ENCODE results near the gene PIK3CA.
A peak's percentile ranks its signal among the peaks of the same experiment; 100 is the strongest.

PIK3CA gene

DNA sequence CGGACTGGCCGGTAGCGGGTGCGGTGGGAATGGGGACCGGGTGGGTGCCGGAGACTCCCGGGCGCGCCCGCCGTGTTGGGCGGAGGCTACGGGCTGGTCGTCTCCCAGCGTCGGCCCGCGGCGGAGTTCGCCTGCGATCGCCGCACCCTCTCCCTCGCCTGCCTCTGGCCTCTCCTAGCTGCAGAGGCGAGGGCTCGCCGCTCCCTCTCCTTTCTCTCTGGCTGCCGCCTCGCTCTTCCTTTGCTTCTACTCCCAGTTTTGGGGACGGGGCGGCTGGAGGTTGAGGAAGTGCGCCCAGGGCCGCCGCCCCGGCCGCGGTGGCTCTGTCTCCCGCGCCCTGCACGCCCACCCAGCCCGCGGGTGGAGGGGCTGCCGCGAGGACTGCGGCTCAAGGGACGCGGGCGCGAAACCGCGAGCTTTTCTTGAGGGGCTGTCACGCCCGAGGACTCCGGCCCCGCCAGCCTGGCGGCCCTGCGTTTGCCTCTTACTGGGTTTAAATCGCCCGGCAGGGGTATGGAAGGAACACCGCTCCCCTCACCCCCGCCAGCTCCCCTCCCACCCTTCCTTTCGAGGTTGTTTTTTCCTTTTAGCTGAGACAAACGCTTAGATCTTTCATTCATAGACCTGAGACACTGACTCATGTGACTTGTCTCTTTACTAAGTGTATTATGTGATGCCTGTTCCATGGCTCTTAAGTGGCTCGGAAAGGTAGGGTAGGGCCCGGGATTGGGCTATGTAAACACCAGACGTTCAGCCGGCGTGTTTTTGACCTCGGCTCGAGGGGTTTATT is 654 bp downstream of the PIK3CA start:
- no peaks in the 10 kb centered on the region for H3K27me3 Mint-ChIP-seq
- ATAC-seq (peak; percentile 13), DNase-seq (peak; percentile 45 to 66)
- H3K27ac Mint-ChIP-seq = peak overlapping the region; percentile 97 to 99
- H3K4me3 Mint-ChIP-seq = peak overlapping the region in 1 of 2 donors; percentile 92
- H3K9me3 Mint-ChIP-seq = no peaks in the 10 kb centered on the region
- peaks cover 37% of the 10 kb centered on the region for H3K4me1 Mint-ChIP-seq

DNA sequence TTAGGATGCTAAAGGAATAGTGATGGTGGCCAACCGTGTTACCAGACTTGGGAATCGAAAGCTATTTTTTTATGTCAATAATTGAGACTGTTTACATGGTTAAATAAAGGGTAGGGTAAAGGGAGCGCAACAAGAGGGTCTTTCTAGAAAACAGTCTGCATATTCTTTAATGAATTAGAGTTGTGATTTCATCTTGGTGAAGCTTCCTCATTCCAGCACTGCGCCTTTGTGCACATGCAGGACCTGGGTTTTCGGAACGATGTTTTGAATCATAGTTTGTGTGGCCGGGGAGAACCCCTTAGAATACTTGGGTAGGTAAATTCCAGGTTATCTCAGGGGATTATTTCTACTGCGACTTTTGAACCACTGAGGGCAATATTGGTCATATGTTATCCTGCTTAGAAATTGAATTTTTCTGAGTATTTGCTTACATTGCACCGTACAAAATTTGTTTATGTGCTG is 1.3 kb downstream of the PIK3CA start:
- H3K27me3 Mint-ChIP-seq = no peaks in the 10 kb centered on the region
- no peaks in the 10 kb centered on the region for H3K9me3 Mint-ChIP-seq
- peak overlapping the region; percentile 97 to 99 for H3K27ac Mint-ChIP-seq
- H3K4me3 Mint-ChIP-seq = peak overlapping the region in 1 of 2 donors; percentile 92
- peaks cover 43% of the 10 kb centered on the region for H3K4me1 Mint-ChIP-seq
- DNase-seq (peak; percentile 51 to 73), ATAC-seq (peak; percentile 44)

DNA sequence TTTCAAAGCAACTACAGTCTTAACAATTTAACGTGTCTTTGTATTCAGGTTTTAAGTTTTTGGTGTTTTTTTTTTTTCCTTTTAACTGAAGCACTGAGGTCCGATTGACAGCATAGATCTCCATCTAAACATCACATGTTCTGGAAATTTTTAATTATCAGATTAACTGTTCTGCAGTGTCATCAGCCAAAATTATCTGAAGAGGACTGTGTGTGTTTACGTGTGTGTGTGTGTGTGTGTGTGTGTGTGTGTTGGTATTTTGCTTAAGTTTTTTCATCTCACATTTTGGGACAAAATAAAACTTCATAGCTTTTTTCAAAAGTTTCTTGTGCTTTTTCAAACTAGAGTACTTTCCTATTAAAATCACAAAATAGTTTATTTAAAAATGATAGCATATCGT is 1.8 kb downstream of the PIK3CA start:
- no peaks in the 10 kb centered on the region for H3K27me3 Mint-ChIP-seq
- peak overlapping the region in 1 of 2 donors; percentile 92 for H3K4me3 Mint-ChIP-seq
- peaks cover 48% of the 10 kb centered on the region for H3K4me1 Mint-ChIP-seq
- DNase-seq (no peak), ATAC-seq (no peak)
- H3K9me3 Mint-ChIP-seq = no peaks in the 10 kb centered on the region
- H3K27ac Mint-ChIP-seq = peak overlapping the region; percentile 97 to 99

DNA sequence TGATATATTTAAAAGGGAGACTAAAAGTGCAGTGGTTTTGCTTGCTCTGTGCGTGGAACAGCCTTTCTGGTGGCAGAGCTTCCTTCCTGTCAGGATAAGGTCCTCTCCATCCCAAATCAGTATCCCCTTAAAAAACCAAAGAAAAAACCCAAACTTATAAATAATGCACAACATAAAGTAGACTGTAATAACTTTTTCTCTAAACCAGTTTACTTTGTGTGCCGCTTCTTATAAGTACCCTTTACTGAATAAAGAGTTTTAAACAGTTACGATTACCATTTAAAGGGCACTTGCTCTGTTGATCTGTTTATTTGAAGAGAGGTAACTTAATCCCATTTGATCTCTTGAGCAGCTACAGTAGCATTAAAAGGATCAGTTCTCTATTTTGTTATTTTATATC is 2.5 kb downstream of the PIK3CA start:
- Mint-ChIP-seq H3K27ac (no peak overlapping the region), H3K9me3 (no peaks in the 10 kb centered on the region), H3K4me3 (peak overlapping the region; percentile 30 to 35), H3K4me1 (peaks cover 50% of the 10 kb centered on the region), H3K27me3 (no peaks in the 10 kb centered on the region)
- no peak for ATAC-seq
- DNase-seq = no peak

DNA sequence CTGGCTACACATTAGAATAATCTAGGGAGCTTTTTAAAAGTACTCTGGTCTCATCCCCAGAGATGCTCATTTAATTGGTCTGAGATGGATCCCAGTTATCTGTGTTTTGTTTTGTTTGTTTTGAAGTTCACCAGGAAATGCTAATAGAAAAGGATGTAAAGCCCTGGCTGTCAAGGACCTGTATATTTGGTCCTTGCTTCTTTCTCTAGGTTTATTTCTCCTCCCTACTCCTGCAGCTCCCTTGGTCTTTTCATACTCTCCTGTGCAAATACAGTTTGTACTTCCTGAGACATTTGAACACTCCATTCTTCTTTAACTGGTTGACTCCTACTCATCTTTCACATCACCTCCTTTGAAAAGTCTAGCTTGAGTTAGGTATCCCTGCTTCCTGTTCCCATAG is 3.3 kb downstream of the PIK3CA start:
- Mint-ChIP-seq H3K9me3 (no peaks in the 10 kb centered on the region), H3K4me1 (peaks cover 59% of the 10 kb centered on the region), H3K27ac (no peak overlapping the region), H3K27me3 (no peaks in the 10 kb centered on the region), H3K4me3 (peak overlapping the region in 1 of 2 donors; percentile 0)
- DNase-seq (no peak), ATAC-seq (no peak)

DNA sequence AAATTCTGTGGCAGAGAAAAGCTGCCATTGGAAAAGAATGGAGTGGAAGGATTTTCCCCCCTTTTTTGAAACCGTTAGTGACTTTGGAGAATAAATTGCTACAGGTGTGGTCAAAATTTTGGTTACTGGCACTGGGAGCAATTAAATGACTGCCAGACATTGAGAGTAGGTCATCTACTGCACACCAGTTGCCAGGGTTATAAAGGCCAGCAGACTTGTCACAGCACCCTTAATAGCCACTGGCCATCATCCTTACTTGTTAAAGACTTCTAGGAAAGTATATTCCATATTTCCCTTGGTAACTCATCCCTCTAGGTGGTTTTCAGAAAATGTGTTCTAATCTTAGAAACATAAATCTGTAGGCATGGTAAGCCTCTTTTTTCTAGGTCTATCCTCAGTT is 8.0 kb downstream of the PIK3CA start:
- ATAC-seq = no peak
- no peak overlapping the region for H3K4me3 Mint-ChIP-seq
- peaks cover 0 to 4% of the 10 kb centered on the region in 2 donors for H3K9me3 Mint-ChIP-seq
- no peak for DNase-seq
- peaks cover 68% of the 10 kb centered on the region for H3K4me1 Mint-ChIP-seq
- no peaks in the 10 kb centered on the region for H3K27me3 Mint-ChIP-seq
- no peak overlapping the region for H3K27ac Mint-ChIP-seq

DNA sequence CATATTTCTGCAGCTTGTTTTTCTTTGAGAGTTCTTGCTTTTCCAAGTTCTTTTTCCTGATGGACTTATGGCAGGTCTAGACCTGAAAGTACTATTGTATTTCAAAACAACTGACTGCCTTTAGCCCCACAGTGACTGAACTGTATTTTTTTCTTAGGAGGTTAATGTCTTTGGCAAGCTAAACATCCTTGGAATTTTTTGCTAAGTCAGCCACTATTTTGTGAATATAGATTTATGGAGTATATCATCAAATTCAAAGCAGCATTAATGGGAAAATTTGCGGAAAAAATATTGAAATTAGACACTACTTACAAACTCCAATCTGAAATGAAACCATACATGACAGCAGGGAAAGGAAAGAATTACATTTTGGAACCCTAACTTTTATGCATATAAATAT is 8.6 kb downstream of the PIK3CA start:
- no peak for ATAC-seq
- DNase-seq = no peak
- Mint-ChIP-seq H3K27ac (no peak overlapping the region), H3K27me3 (no peaks in the 10 kb centered on the region), H3K4me1 (peaks cover 65% of the 10 kb centered on the region), H3K4me3 (no peak overlapping the region), H3K9me3 (peaks cover 0 to 5% of the 10 kb centered on the region in 2 donors)

DNA sequence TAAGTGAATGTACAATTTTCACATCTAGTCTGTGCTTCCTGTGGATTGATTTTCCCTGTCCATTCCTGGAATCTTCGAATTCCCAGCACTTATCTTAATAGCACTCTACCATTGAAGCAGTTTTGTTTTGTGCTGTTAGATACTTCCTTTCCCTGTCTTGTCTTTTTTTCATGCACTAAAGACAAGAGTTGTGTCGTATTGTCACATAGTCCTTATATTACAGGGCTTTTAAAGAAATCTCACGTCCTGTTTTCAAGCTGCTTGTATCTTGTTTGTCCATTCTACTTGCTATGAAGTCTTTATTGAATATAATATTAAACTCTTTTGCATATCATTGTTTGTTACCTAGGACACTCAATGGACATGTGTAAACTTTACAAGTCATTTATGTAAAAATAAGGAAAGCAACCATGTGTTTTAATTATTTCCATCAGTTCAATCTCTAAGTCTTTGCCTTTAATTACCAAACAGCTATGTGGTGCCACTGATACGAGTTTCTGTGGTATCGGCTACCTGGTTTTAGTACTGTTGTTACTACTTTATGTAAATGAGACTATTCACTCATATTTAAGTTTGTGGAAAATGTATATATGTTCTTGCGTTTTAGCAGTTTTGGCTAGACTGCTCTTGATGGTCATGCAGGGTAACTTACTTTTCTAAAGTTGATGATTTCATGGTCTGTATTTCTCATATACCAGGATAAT is 10.3 kb downstream of the PIK3CA start:
- DNase-seq (peak in 1 of 2 donors; percentile 18), ATAC-seq (peak; percentile 87)
- Mint-ChIP-seq H3K9me3 (peaks cover 0 to 5% of the 10 kb centered on the region in 2 donors), H3K27ac (peak overlapping the region in 1 of 2 donors; percentile 40), H3K4me3 (peak overlapping the region in 1 of 2 donors; percentile 6), H3K4me1 (peaks cover 60% of the 10 kb centered on the region), H3K27me3 (no peaks in the 10 kb centered on the region)

DNA sequence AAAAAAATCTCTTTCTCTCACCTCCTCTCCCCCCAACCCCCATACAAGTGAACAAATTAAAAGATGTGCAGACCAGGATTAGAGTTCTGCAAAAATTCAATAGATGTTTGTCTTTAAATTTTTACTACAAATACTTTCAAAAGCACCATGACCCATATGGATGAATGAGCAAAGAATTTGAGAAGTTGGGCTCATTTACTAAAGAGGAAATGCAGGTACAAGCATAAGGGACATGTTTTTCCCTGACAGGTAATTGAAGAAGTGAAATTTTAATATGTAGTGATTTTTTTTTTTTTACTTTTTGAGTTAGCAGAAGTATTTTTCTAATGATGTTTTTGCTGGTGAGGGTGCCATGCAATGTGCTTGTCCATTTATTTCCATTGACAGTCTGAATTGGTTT is 15.3 kb downstream of the PIK3CA start:
- DNase-seq (no peak), ATAC-seq (no peak)
- Mint-ChIP-seq H3K9me3 (peaks cover 5 to 6% of the 10 kb centered on the region in 2 donors), H3K27ac (no peak overlapping the region), H3K4me1 (peaks cover 39% of the 10 kb centered on the region), H3K27me3 (no peaks in the 10 kb centered on the region), H3K4me3 (no peak overlapping the region)

DNA sequence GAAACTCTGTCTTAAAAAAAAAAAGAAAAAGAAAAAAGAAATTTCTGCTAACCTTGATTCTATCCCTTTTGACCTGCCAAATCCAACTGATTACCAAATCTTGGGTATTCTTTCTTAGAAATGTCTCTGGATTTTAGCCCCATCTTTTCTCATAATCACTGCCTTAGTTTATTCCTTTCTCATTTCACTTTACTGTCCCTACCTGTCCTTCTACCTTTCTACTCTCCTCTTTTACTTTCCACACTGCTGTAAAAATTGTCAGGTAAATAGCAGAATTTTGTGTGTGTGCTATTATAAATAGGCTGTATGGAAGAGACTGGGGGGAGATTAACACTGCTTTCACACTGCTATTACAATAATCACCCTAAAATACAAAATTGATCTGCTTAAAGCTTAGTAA is 16.7 kb downstream of the PIK3CA start:
- peaks cover 5 to 10% of the 10 kb centered on the region in 2 donors for H3K9me3 Mint-ChIP-seq
- no peak overlapping the region for H3K4me3 Mint-ChIP-seq
- DNase-seq (no peak), ATAC-seq (no peak)
- peaks cover 41% of the 10 kb centered on the region for H3K4me1 Mint-ChIP-seq
- no peaks in the 10 kb centered on the region for H3K27me3 Mint-ChIP-seq
- H3K27ac Mint-ChIP-seq = no peak overlapping the region

DNA sequence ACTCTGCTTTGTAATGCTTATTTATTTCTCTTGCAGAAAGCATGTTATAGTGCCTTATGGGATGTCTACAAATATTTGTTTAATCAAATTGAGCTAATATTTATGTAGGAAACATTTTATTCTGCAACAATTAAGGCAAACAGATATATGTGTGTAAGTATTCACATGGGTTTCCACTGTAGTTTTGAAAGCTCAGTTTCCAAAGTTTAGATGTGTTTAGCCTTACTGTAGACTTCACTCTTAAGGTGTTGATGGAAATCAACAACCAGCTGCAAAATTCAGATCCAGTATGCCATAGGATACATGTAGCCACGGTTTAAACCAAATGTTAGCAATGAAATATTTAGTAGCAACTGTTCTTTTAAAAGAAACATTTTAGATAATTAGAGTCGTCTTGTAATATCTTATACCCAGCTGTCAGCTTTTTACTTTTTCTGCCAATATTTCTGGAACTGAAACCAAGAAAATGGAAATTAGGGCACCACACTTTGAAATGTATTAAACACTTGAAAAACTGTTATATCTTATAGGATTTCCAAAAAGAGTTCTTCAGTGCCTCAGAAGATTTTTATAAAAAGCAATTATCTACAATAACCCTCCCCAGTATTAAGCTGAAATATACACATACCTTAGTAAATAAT is 18.5 kb downstream of the PIK3CA start:
- no peak for ATAC-seq
- Mint-ChIP-seq H3K9me3 (peaks cover 13 to 23% of the 10 kb centered on the region in 2 donors), H3K4me3 (no peak overlapping the region), H3K27ac (no peak overlapping the region), H3K27me3 (no peaks in the 10 kb centered on the region), H3K4me1 (peaks cover 37% of the 10 kb centered on the region)
- DNase-seq = no peak

DNA sequence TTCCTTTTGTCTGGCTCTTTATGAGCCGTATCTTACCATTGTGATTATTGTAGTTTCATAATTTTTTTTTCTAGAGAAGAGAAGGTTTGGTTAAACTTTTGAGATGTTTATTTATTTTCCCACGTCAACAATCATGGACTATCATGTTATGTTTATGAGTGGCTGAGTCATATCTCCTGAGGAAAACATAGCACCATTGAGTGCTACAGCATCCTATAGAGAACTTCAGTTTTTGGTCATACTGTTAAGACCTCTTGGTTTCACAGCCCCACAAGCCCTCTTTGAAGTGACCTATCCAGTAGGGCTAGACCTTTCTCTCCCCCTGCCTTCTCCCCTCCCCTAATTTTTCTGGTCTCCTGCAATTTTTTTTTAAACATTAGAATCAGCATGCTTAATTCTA is 20.8 kb downstream of the PIK3CA start:
- peaks cover 31% of the 10 kb centered on the region for H3K4me1 Mint-ChIP-seq
- no peak overlapping the region for H3K4me3 Mint-ChIP-seq
- DNase-seq (no peak), ATAC-seq (no peak)
- no peak overlapping the region for H3K27ac Mint-ChIP-seq
- H3K9me3 Mint-ChIP-seq = peaks cover 13 to 24% of the 10 kb centered on the region in 2 donors
- no peaks in the 10 kb centered on the region for H3K27me3 Mint-ChIP-seq

DNA sequence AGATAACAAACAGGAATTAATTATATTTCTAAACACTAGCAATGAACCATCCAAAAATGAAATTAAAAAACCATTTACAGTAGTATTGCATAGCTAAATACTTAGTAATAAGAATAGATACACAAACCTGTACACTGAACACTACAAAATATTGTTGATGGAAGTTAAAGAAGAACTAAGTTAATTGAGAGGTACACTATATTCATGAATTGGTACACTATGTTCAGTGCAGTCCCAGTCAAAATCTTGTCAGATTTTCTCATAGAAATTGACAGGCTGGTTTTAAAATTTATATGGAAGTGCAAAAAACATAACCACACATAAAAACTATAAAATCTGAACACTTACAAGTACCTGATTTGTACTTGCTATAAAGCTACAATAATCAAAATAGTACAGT is 24.4 kb downstream of the PIK3CA start:
- DNase-seq (no peak), ATAC-seq (no peak)
- Mint-ChIP-seq H3K4me3 (no peak overlapping the region), H3K27me3 (no peaks in the 10 kb centered on the region), H3K4me1 (peaks cover 50% of the 10 kb centered on the region), H3K9me3 (peaks cover 13 to 24% of the 10 kb centered on the region in 2 donors), H3K27ac (no peak overlapping the region)

DNA sequence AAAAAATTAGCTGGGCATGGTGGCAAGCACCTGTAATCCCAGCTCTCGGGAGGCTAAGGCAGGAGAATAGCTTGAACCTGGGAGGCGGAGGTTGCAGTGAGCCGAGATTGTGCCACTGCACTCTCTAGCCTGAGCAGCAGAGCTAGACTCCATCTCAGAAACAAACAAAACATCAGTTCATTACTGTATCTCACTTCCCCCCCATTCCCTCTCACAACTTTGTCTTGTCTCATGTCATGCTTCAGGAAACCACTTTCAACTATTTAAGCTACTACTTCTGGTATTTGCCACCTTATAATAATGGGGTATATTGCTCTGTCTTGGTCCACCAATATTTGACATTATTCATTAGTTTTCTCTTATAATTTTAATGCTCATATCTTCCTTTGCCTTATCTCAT is 26.2 kb downstream of the PIK3CA start:
- H3K27me3 Mint-ChIP-seq = no peaks in the 10 kb centered on the region
- H3K4me3 Mint-ChIP-seq = no peak overlapping the region
- H3K9me3 Mint-ChIP-seq = peaks cover 13 to 14% of the 10 kb centered on the region in 2 donors
- H3K4me1 Mint-ChIP-seq = peaks cover 34% of the 10 kb centered on the region
- H3K27ac Mint-ChIP-seq = no peak overlapping the region
- DNase-seq (no peak), ATAC-seq (no peak)

DNA sequence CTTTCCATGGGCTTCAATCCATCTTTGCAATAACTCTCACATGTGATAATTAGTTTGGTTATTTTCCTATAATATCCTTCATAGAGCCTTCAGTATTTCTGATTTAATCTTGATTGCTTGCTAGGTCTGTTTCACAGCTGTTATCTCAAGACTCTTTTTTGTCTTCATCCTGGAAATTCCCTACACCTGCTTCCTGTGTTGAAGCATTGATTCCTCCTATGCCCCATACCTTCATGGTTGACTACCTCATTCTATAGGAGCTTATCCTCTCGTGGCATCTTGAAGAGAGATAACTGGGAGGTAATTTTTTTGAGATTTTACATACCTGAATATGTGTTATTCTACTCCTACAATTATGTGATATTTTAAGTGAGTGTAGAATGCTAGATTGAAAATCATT is 26.7 kb downstream of the PIK3CA start:
- H3K4me3 Mint-ChIP-seq = no peak overlapping the region
- no peak for DNase-seq
- H3K27me3 Mint-ChIP-seq = no peaks in the 10 kb centered on the region
- no peak overlapping the region for H3K27ac Mint-ChIP-seq
- peaks cover 32% of the 10 kb centered on the region for H3K4me1 Mint-ChIP-seq
- H3K9me3 Mint-ChIP-seq = peaks cover 13 to 14% of the 10 kb centered on the region in 2 donors
- ATAC-seq = no peak

DNA sequence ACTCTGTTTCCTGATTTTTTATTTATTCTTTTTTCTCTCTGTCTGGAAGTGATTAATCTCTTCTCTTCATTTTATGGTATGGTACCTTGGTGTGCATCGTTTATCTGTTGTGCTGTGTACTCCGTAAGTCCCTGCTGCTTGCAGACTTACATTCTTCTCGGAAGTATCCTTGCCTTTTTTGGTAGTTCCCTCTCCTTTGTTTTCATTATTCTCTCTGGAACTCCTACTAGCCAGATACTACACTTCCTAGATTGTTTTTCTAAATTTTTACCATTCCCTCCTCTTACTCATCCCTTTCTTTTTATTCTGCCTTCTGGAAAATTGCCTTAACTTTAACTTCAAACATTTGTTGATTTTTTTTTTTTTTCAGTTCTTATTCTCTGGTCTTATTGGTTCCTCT is 27.2 kb downstream of the PIK3CA start:
- DNase-seq = no peak
- no peaks in the 10 kb centered on the region for H3K27me3 Mint-ChIP-seq
- H3K9me3 Mint-ChIP-seq = peaks cover 13 to 14% of the 10 kb centered on the region in 2 donors
- no peak for ATAC-seq
- peaks cover 32% of the 10 kb centered on the region for H3K4me1 Mint-ChIP-seq
- H3K4me3 Mint-ChIP-seq = peak overlapping the region in 1 of 2 donors; percentile 31
- H3K27ac Mint-ChIP-seq = peak overlapping the region in 1 of 2 donors; percentile 66
